K562 (cell line): ENCODE measurements around the gene DPY30. TPM values are rescaled to one million over a fixed set of nuclear protein-coding genes. Genes with fewer than 3 reads are reported as not detected.

Source experiments
- polyA plus RNA-seq, 8 experiments: library from polyadenylated mRNA; depleted of rRNA in 4 of 8; stranded (reverse) in 5 of 8; unstranded in 3 of 8; fragments of >200 nt; fragmentation: Nextera tagmentation in 2 of 8; fragmentation: Illumina TruSeq in 1 of 8; extraction: Ambion mirVana in 2 of 8; extraction: Trizol in 1 of 8; gene quantifications; 2 replicates each; pipeline versions ENCODE4 v1.2.1 to v1.2.3, GENCODE V29; 2011 to 2014; ENCODE audit warnings: inconsistent platforms in 1 of 8, missing spikeins in 1 of 8
- total RNA-seq, 7 experiments: library from RNA; depleted of rRNA in 6 of 7; stranded (reverse); fragments of >200 nt in 6 of 7; fragmentation: Illumina TruSeq in 2 of 7; extraction: Trizol in 2 of 7; gene quantifications; 2 replicates each; pipeline versions ENCODE4 v1.2.1 to v1.2.3, GENCODE V29; 2011 to 2021; ENCODE audit warnings: low replicate concordance in 1 of 7

The DPY30 gene
- total and polyA plus RNA-seq, 9 of the 15 experiments (the other 6 are each of a cell fraction or from before 2014, with no cell fraction given) = 64.6 to 402 (median 116) TPM

Other genes with a start within 250 kb of the DPY30 start
- 22.1 and 22.4 TPM in 2 replicates for gene MEMO1, start 28.8 kb downstream of the DPY30 start, total RNA-seq (2014; rRNA removed)
- 59.7 and 65.2 TPM in 2 replicates for gene MEMO1, start 28.8 kb downstream of the DPY30 start, total RNA-seq (2014; rRNA removed; fragmentation: Illumina TruSeq; extraction: Trizol)
- 59.7 and 61.2 TPM in 2 replicates for gene MEMO1, start 28.8 kb downstream of the DPY30 start, total RNA-seq (2015; rRNA removed; fragmentation: Illumina TruSeq; extraction: Trizol)
- 50.8 and 56.7 TPM in 2 replicates for gene MEMO1, start 28.8 kb downstream of the DPY30 start, total RNA-seq (2021)
- gene MEMO1, start 28.8 kb downstream of the DPY30 start, polyA plus RNA-seq (2011; rRNA removed) = 45.5 and 80.9 TPM in 2 replicates
- 60.0 and 62.4 TPM in 2 replicates for gene MEMO1, start 28.8 kb downstream of the DPY30 start, polyA plus RNA-seq (2014; fragmentation: Illumina TruSeq; extraction: Trizol)
- 10 to 100 TPM; 81.6 to 87.7 TPM for gene MEMO1, start 28.8 kb downstream of the DPY30 start, polyA plus RNA-seq (2014; fragmentation: Nextera tagmentation; extraction: Ambion mirVana)
- 46.0 and 59.1 TPM in 2 replicates for gene MEMO1, start 28.8 kb downstream of the DPY30 start, polyA plus RNA-seq (2014; rRNA removed)
- 19.0 and 22.4 TPM in 2 replicates for gene SPAST, start 23.8 kb upstream of the DPY30 start, total RNA-seq (2014; rRNA removed)
- gene SPAST, start 23.8 kb upstream of the DPY30 start, total RNA-seq (2014; rRNA removed; fragmentation: Illumina TruSeq; extraction: Trizol) = 28.8 and 33.7 TPM in 2 replicates
- gene SPAST, start 23.8 kb upstream of the DPY30 start, total RNA-seq (2015; rRNA removed; fragmentation: Illumina TruSeq; extraction: Trizol) = 32.7 and 37.0 TPM in 2 replicates
- 25.2 and 25.8 TPM in 2 replicates for gene SPAST, start 23.8 kb upstream of the DPY30 start, total RNA-seq (2021)
- 10.5 and 16.1 TPM in 2 replicates for gene SPAST, start 23.8 kb upstream of the DPY30 start, polyA plus RNA-seq (2011; rRNA removed)
- 21.4 and 25.0 TPM in 2 replicates for gene SPAST, start 23.8 kb upstream of the DPY30 start, polyA plus RNA-seq (2014; fragmentation: Illumina TruSeq; extraction: Trizol)
- 10 to 100 TPM in 1 of 2 experiments, 1 to 10 TPM in 1; 7.4 to 12.6 TPM for gene SPAST, start 23.8 kb upstream of the DPY30 start, polyA plus RNA-seq (2014; fragmentation: Nextera tagmentation; extraction: Ambion mirVana)
- 11.7 and 13.4 TPM in 2 replicates for gene SPAST, start 23.8 kb upstream of the DPY30 start, polyA plus RNA-seq (2014; rRNA removed)
- gene SLC30A6, start 126.1 kb upstream of the DPY30 start, total RNA-seq (2014; rRNA removed) = 12.1 and 18.1 TPM in 2 replicates
- 31.6 and 32.0 TPM in 2 replicates for gene SLC30A6, start 126.1 kb upstream of the DPY30 start, total RNA-seq (2014; rRNA removed; fragmentation: Illumina TruSeq; extraction: Trizol)
- 27.3 and 28.5 TPM in 2 replicates for gene SLC30A6, start 126.1 kb upstream of the DPY30 start, total RNA-seq (2015; rRNA removed; fragmentation: Illumina TruSeq; extraction: Trizol)
- 23.8 and 25.9 TPM in 2 replicates for gene SLC30A6, start 126.1 kb upstream of the DPY30 start, total RNA-seq (2021)
- 36.0 and 42.8 TPM in 2 replicates for gene SLC30A6, start 126.1 kb upstream of the DPY30 start, polyA plus RNA-seq (2011; rRNA removed)
- 21.3 and 24.4 TPM in 2 replicates for gene SLC30A6, start 126.1 kb upstream of the DPY30 start, polyA plus RNA-seq (2014; fragmentation: Illumina TruSeq; extraction: Trizol)
- 10 to 100 TPM; 13.6 to 17.8 TPM for gene SLC30A6, start 126.1 kb upstream of the DPY30 start, polyA plus RNA-seq (2014; fragmentation: Nextera tagmentation; extraction: Ambion mirVana)
- gene SLC30A6, start 126.1 kb upstream of the DPY30 start, polyA plus RNA-seq (2014; rRNA removed) = 14.1 and 17.9 TPM in 2 replicates
- 0.08 TPM in 1 of 2 replicates, not detected in the other for gene NLRC4, start 225.1 kb upstream of the DPY30 start, total RNA-seq (2014; rRNA removed)
- gene NLRC4, start 225.1 kb upstream of the DPY30 start, total RNA-seq (2014; rRNA removed; fragmentation: Illumina TruSeq; extraction: Trizol) = 0.07 TPM in 1 of 2 replicates, not detected in the other
- 0.04 and 0.14 TPM in 2 replicates for gene NLRC4, start 225.1 kb upstream of the DPY30 start, total RNA-seq (2015; rRNA removed; fragmentation: Illumina TruSeq; extraction: Trizol)
- gene NLRC4, start 225.1 kb upstream of the DPY30 start, total RNA-seq (2021) = 0.07 TPM in 1 of 2 replicates, not detected in the other
- 0.03 and 0.07 TPM in 2 replicates for gene NLRC4, start 225.1 kb upstream of the DPY30 start, polyA plus RNA-seq (2011; rRNA removed)
- gene NLRC4, start 225.1 kb upstream of the DPY30 start, polyA plus RNA-seq (2014; fragmentation: Illumina TruSeq; extraction: Trizol) = 0.04 TPM in 1 of 2 replicates, not detected in the other
- under 1 TPM; 0.06 to 0.18 TPM for gene NLRC4, start 225.1 kb upstream of the DPY30 start, polyA plus RNA-seq (2014; fragmentation: Nextera tagmentation; extraction: Ambion mirVana)
- 0.05 TPM in 1 of 2 replicates, not detected in the other for gene NLRC4, start 225.1 kb upstream of the DPY30 start, polyA plus RNA-seq (2014; rRNA removed)
- gene YIPF4, start 238.1 kb upstream of the DPY30 start, total RNA-seq (2014; rRNA removed) = 7.0 and 8.6 TPM in 2 replicates
- 39.6 and 51.0 TPM in 2 replicates for gene YIPF4, start 238.1 kb upstream of the DPY30 start, total RNA-seq (2014; rRNA removed; fragmentation: Illumina TruSeq; extraction: Trizol)
- gene YIPF4, start 238.1 kb upstream of the DPY30 start, total RNA-seq (2015; rRNA removed; fragmentation: Illumina TruSeq; extraction: Trizol) = 15.3 and 17.5 TPM in 2 replicates
- gene YIPF4, start 238.1 kb upstream of the DPY30 start, total RNA-seq (2021) = 42.7 and 46.9 TPM in 2 replicates
- gene YIPF4, start 238.1 kb upstream of the DPY30 start, polyA plus RNA-seq (2011; rRNA removed) = 14.6 and 26.5 TPM in 2 replicates
- 13.1 and 13.9 TPM in 2 replicates for gene YIPF4, start 238.1 kb upstream of the DPY30 start, polyA plus RNA-seq (2014; fragmentation: Illumina TruSeq; extraction: Trizol)
- 1 to 10 TPM; 4.9 to 7.7 TPM for gene YIPF4, start 238.1 kb upstream of the DPY30 start, polyA plus RNA-seq (2014; fragmentation: Nextera tagmentation; extraction: Ambion mirVana)
- gene YIPF4, start 238.1 kb upstream of the DPY30 start, polyA plus RNA-seq (2014; rRNA removed) = 25.4 and 26.5 TPM in 2 replicates